ENCODE data around the gene EYA4.

- no peak for TF ChIP-seq POLR2A (IDR thresholded peaks at IDR 0.05; ENCODE audit: low read depth, low read length)
- TF ChIP-seq SMC3 (IDR thresholded peaks at IDR 0.05; ENCODE audit: low read depth, low read length): no peak
- no peak for TF ChIP-seq USF2 (IDR thresholded peaks at IDR 0.05; ENCODE audit: low read depth, low read length)
- no peak for TF ChIP-seq CTCF (conservative IDR thresholded peaks at IDR 0.05; ENCODE audit: low read depth, low read length)
- peak; percentile 85 for TF ChIP-seq CEBPB (IDR thresholded peaks at IDR 0.05; ENCODE audit: low read depth, low read length)
- no peak for TF ChIP-seq CHD1 (IDR thresholded peaks at IDR 0.05; ENCODE audit: low read depth, low read length)
- no peak for TF ChIP-seq NFE2L2 (IDR thresholded peaks at IDR 0.05; ENCODE audit: low read depth, low read length)
- no peak for TF ChIP-seq MAFK (IDR thresholded peaks at IDR 0.05; ENCODE audit: low read depth, low read length)
- TF ChIP-seq MXI1 (IDR thresholded peaks at IDR 0.05; ENCODE audit: borderline replicate concordance, low read depth, low read length): no peak
- TF ChIP-seq RAD21 (IDR thresholded peaks at IDR 0.05; ENCODE audit: low read length): no peak
- no peak for TF ChIP-seq RFX5 (IDR thresholded peaks at IDR 0.05; ENCODE audit: low read depth, low read length)
Measured at GRCh38 chr6:133447924-133448323, 206.8 kb downstream of the EYA4 start.

Data from IMR-90 (cell line).